HG02870 (cell line): ENCODE results near the gene F11R.
A peak's percentile ranks its signal among the peaks of the same experiment; 100 is the strongest.
"Not testable (repeated sequence)": the region's sequence is repeated elsewhere in the genome, so short reads cannot be mapped to it uniquely, and the experiment has no call there.

Source experiments
- ATAC-seq: cut with Tn5 transposase; IDR thresholded peaks from one replicate; pipeline ENCODE4 v1.9.1; 2021; ENCODE audit warnings: mild to moderate bottlenecking, moderate library complexity; ENCODE audit not compliant: unreplicated experiment

Gene F11R

GRCh38 chr1:161016683-161017082, 4.3 kb downstream of the F11R start:
- ATAC-seq, result not testable (repeated sequence)

- ATAC-seq, result peak; percentile 88
Measured at GRCh38 chr1:161013488-161014230, 7.3 kb downstream of the F11R start.

GRCh38 chr1:161013131-161013487, 7.8 kb downstream of the F11R start:
- no peak for ATAC-seq

- ATAC-seq, result no peak
Measured at GRCh38 chr1:161012420-161012819, 8.5 kb downstream of the F11R start.

- ATAC-seq, result no peak
Measured at GRCh38 chr1:161009602-161010211, 11.2 kb downstream of the F11R start.

- no peak for ATAC-seq
Measured at GRCh38 chr1:161008869-161009510, 12.0 kb downstream of the F11R start.

GRCh38 chr1:161007369-161007768, 13.6 kb downstream of the F11R start:
- ATAC-seq, result no peak

- no peak for ATAC-seq
Measured at GRCh38 chr1:161006563-161006962, 14.4 kb downstream of the F11R start.

- no peak for ATAC-seq
Measured at GRCh38 chr1:161001525-161001924, 19.4 kb downstream of the F11R start.

- no peak for ATAC-seq
Measured at GRCh38 chr1:161000736-161001480, 20.0 kb downstream of the F11R start.

GRCh38 chr1:160999376-160999775, 21.6 kb downstream of the F11R start:
- no peak for ATAC-seq

- ATAC-seq, result no peak
Measured at GRCh38 chr1:160997323-160998038, 23.5 kb downstream of the F11R start.

GRCh38 chr1:160996178-160996577, 24.8 kb downstream of the F11R start:
- ATAC-seq, result no peak

GRCh38 chr1:160993544-160994193, 27.3 kb downstream of the F11R start:
- ATAC-seq, result no peak

- ATAC-seq, result not testable (repeated sequence)
Measured at GRCh38 chr1:160992036-160992435, 28.9 kb downstream of the F11R start.

- ATAC-seq, result no peak
Measured at GRCh38 chr1:160987359-160988050, 33.4 kb downstream of the F11R start.

- no peak for ATAC-seq
Measured at GRCh38 chr1:160985723-160986122, 35.2 kb downstream of the F11R start.

GRCh38 chr1:160981584-160982411, 39.2 kb downstream of the F11R start:
- ATAC-seq, result no peak

- ATAC-seq, result no peak
Measured at GRCh38 chr1:160979286-160979685, 41.7 kb downstream of the F11R start.
